Measurements from ENCODE around the gene STOM.

GRCh38 chr9:121404906-121405305 lies 34.9 kb upstream of the STOM start:
- TF ChIP-seq REST (IDR thresholded peaks at IDR 0.05; ENCODE audit: low read depth) (no peak), ZNF274 (IDR thresholded peaks at IDR 0.05; ENCODE audit: low read depth, low read length) (no peak), EZH2phosphoT487 (IDR thresholded peaks at IDR 0.05; ENCODE audit: borderline replicate concordance) (no peak)

Measured in HCT116 (cell line).